DND-41 (cell line): ENCODE data around the gene MTCH2.
"Not testable (repeated sequence)": the region's sequence is repeated elsewhere in the genome, so short reads cannot be mapped to it uniquely, and the experiment has no call there.

Experiments used
- EZH2 ChIP-seq: IDR thresholded peaks from 3 replicates; pipeline ENCODE4 v1.6.1; 2012; ENCODE audit warnings: borderline replicate concordance, low read depth, mild to moderate bottlenecking, moderate library complexity, low read length, inconsistent platforms; ENCODE audit not compliant: severe bottlenecking
- TF ChIP-seq, protein P1 (sequence below): IDR thresholded peaks from 2 replicates; pipeline ENCODE4 v1.5.1; 2012; ENCODE audit warnings: borderline replicate concordance, low read length, moderate library complexity, mild to moderate bottlenecking; ENCODE audit not compliant: poor library complexity, severe bottlenecking; ENCODE audit errors: extremely low read depth

- TF ChIP-seq, protein P1, sequence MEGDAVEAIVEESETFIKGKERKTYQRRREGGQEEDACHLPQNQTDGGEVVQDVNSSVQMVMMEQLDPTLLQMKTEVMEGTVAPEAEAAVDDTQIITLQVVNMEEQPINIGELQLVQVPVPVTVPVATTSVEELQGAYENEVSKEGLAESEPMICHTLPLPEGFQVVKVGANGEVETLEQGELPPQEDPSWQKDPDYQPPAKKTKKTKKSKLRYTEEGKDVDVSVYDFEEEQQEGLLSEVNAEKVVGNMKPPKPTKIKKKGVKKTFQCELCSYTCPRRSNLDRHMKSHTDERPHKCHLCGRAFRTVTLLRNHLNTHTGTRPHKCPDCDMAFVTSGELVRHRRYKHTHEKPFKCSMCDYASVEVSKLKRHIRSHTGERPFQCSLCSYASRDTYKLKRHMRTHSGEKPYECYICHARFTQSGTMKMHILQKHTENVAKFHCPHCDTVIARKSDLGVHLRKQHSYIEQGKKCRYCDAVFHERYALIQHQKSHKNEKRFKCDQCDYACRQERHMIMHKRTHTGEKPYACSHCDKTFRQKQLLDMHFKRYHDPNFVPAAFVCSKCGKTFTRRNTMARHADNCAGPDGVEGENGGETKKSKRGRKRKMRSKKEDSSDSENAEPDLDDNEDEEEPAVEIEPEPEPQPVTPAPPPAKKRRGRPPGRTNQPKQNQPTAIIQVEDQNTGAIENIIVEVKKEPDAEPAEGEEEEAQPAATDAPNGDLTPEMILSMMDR = not testable (repeated sequence)
- TF ChIP-seq EZH2 = not testable (repeated sequence)
Observed at GRCh38 chr11:47636331-47636730, 6.0 kb downstream of the MTCH2 start.
